ACC112 (cell line): ENCODE data around the gene C1GALT1.
"Not testable (repeated sequence)": the region's sequence is repeated elsewhere in the genome, so short reads cannot be mapped to it uniquely, and the experiment has no call there.

Source experiments
- H2AFZ ChIP-seq: fragments of 200-600 bp; sonication (generic); one replicate; pipeline ENCODE4 v1.6.0; 2017; ENCODE audit warnings: antibody characterized with exemption, low read length; ENCODE audit not compliant: unreplicated experiment
- H3K27ac ChIP-seq: fragments of 200-600 bp; sonication (generic); 2 replicates; pipeline ENCODE4 v1.5.1; 2014; ENCODE audit warnings: low read depth, mild to moderate bottlenecking, antibody characterized with exemption, low read length, moderate library complexity
- H3K27me3 ChIP-seq: fragments of 200-600 bp; sonication (generic); 2 replicates; pipeline ENCODE4 v1.6.1; 2014; ENCODE audit warnings: mild to moderate bottlenecking, antibody characterized with exemption, low read length, moderate library complexity, mixed read lengths; ENCODE audit not compliant: insufficient read depth
- H3K36me3 ChIP-seq: fragments of 200-600 bp; sonication (generic); 2 replicates; pipeline ENCODE4 v1.6.1; 2016; ENCODE audit warnings: mild to moderate bottlenecking, antibody characterized with exemption, low read length, moderate library complexity, mixed read lengths; ENCODE audit not compliant: insufficient read depth
- H3K4me1 ChIP-seq: fragments of 200-600 bp; sonication (generic); one replicate; pipeline ENCODE4 v1.6.1; 2016; ENCODE audit warnings: low read length, mixed read lengths; ENCODE audit not compliant: insufficient read depth, unreplicated experiment, control insufficient read depth
- H3K4me3 ChIP-seq: fragments of 200-600 bp; sonication (generic); 2 replicates; pipeline ENCODE4 v1.5.1; 2014; ENCODE audit warnings: mild to moderate bottlenecking, low read depth, low read length
- H3K79me2 ChIP-seq: fragments of 200-600 bp; sonication (generic); one replicate; pipeline ENCODE4 v1.6.0; 2016; ENCODE audit warnings: low read length; ENCODE audit not compliant: control insufficient read depth, unreplicated experiment, insufficient read depth

The C1GALT1 gene

GRCh38 chr7:7182156-7183060 is at the start of gene C1GALT1:
Gene C1GALT1 (plus strand): TSS chr7:7182544. CDS start chr7:7234320, 51,776 bp downstream.
- Histone ChIP-seq H3K4me1 (peaks cover 36% of the 10 kb centered on the region), H3K27ac (peak within 1 kb of the TSS; percentile 65), H3K79me2 (peaks cover 72% of the 10 kb centered on the region), H2AFZ (peak within 1 kb of the TSS; percentile 84), H3K4me3 (peak within 1 kb of the TSS; percentile 98), H3K36me3 (0 out of 2 replicates have a peak, but pooled peaks cover 8% of the 10 kb centered on the region), H3K27me3 (no peaks in the 10 kb centered on the region)

DNA sequence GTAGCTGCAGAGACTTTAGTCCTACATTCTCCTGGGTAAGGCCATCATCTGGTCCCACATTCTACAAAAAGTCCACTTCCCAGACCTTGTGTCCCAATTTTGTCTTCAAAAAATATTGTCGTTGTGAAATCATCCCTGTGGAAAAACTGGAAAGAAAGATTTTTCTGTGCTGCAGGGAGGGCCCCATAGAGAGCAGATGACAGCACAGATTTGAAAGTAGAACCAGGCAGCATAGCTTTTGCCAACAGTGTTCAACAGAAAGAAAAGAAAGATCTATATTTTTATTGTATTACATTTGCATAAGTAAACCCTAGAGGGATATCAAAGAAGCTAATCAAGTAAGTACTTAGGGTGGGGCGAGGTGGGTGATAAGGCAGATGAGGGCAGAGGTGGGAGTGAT is 48.3 kb upstream of the C1GALT1 start:
- Histone ChIP-seq H3K27me3 (no peaks in the 10 kb centered on the region), H3K36me3 (no peaks in the 10 kb centered on the region), H3K27ac (no peak overlapping the region), H3K79me2 (no peaks in the 10 kb centered on the region), H2AFZ (no peak overlapping the region), H3K4me3 (no peak overlapping the region), H3K4me1 (peaks cover 11% of the 10 kb centered on the region)

GRCh38 chr7:7135074-7135473 is 47.3 kb upstream of the C1GALT1 start:
- Histone ChIP-seq H2AFZ (no peak overlapping the region), H3K27ac (no peak overlapping the region)

GRCh38 chr7:7135924-7136323 is 46.4 kb upstream of the C1GALT1 start:
- H3K27ac ChIP-seq, result not testable (repeated sequence)
- H3K4me3 ChIP-seq, result peak overlapping the region; percentile 57
- H2AFZ ChIP-seq, result peak overlapping the region; percentile 89

More at GRCh38 chr7:7135074-7135473, 47.3 kb upstream of the C1GALT1 start:
- Histone ChIP-seq H3K79me2 (no peaks in the 10 kb centered on the region), H3K4me3 (no peak overlapping the region), H3K36me3 (no peaks in the 10 kb centered on the region), H3K27me3 (no peaks in the 10 kb centered on the region), H3K4me1 (peaks cover 11% of the 10 kb centered on the region)

DNA sequence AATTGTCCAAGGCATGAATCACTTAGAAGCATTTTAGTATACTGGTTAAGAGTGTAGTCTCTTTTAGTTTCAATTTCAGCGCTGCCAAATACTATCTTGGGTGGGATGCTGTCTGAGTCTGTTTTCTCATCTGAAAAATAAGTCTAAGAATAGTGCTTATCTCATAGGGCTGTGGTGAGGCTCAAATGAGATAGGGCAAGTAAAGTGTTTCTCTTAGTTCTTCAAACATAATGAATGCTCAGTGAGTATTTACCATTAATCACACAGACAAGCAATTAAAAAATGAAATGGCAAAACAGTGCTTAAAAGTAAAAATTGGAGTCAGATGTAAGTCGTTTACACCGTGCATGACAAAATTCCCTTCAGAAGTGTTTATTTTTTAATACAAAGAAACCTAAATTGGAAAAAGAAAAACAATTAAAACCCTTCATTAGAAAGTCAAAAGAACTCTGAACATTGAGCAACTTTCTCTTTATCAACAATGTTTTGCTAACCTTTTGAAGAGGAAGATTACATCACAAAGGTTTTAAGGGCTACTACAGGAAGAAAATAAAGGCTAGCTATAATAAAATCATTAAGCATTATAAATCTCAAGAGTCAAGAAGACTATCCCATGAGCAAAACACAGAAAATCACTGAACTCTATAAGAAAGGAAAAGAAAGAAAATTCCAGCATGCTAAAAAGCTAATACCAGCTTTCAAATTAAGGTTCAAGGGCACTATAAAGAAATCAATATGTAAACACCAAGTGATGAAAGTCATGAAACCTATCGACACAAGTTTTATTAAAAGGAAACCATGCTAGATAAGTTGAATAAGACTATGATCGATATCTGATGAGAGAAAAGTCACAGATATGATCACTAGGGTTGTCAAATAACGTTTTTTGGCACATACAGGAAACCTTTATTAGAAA is 45.6 kb upstream of the C1GALT1 start:
- Histone ChIP-seq H3K79me2 (no peaks in the 10 kb centered on the region), H3K27ac (no peak overlapping the region), H3K4me3 (peak overlapping the region; percentile 57), H3K36me3 (no peaks in the 10 kb centered on the region), H3K27me3 (no peaks in the 10 kb centered on the region), H3K4me1 (peaks cover 11% of the 10 kb centered on the region), H2AFZ (peak overlapping the region; percentile 89)

More at GRCh38 chr7:7135924-7136323, 46.4 kb upstream of the C1GALT1 start:
- H3K27me3 ChIP-seq, H3K36me3 ChIP-seq, H3K79me2 ChIP-seq: not testable (repeated sequence)
- H3K4me1 ChIP-seq, result peaks cover 11% of the 10 kb centered on the region

GRCh38 chr7:7138897-7139296 is 43.4 kb upstream of the C1GALT1 start:
- Histone ChIP-seq H3K4me1 (peaks cover 11% of the 10 kb centered on the region), H3K79me2 (no peaks in the 10 kb centered on the region), H3K27me3 (no peaks in the 10 kb centered on the region), H3K36me3 (no peaks in the 10 kb centered on the region), H2AFZ (no peak overlapping the region), H3K4me3 (no peak overlapping the region), H3K27ac (no peak overlapping the region)

GRCh38 chr7:7143404-7143803 is 38.9 kb upstream of the C1GALT1 start:
- H3K27me3 ChIP-seq, H2AFZ ChIP-seq, H3K27ac ChIP-seq, H3K4me3 ChIP-seq, H3K36me3 ChIP-seq, H3K79me2 ChIP-seq, H3K4me1 ChIP-seq: not testable (repeated sequence)

DNA sequence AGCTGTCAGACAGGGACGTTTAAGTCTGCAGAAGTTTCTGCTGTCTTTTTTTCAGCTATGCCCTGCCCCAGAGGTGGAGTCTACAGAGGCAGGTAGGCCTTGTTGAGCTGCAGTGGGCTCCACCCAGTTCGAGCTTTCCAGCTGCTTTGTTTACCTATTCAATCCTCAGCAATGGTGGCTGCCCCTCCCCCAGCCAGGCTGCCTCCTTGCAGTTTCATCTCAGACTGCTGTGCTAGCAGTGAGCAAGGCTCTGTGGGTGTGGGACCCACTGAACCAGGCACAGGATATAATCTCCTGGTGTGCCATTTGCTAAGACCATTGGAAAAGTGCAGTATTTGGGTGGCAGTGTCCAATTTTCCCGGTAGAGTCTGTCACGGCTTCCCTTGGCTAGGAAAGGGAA is 37.2 kb upstream of the C1GALT1 start:
- not testable (repeated sequence) for H3K36me3 ChIP-seq, H3K4me3 ChIP-seq, H2AFZ ChIP-seq, H3K27ac ChIP-seq, H3K27me3 ChIP-seq, H3K79me2 ChIP-seq, H3K4me1 ChIP-seq

DNA sequence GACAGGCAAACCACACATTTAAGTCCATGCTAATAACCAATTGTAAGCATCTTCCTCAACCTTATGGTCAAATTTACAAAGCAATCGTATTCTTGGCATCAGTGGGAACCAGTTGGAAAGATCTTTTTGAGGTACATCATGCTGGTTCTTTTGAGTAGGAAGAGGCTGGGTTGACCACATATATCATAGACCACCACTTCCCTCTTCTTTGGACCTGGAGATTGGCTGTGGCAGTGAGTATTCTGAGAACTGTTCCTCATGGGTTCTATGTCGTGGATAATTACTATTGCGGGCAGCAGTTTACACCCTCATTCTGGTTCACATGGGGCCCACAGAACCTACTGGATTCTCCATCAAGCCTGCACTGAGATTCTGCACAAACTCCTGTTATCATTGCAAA is 35.5 kb upstream of the C1GALT1 start:
- Histone ChIP-seq H3K27ac (no peak overlapping the region), H3K79me2 (no peaks in the 10 kb centered on the region), H2AFZ (no peak overlapping the region), H3K36me3 (no peaks in the 10 kb centered on the region), H3K27me3 (no peaks in the 10 kb centered on the region), H3K4me3 (no peak overlapping the region), H3K4me1 (no peaks in the 10 kb centered on the region)

GRCh38 chr7:7148798-7149481 is 33.4 kb upstream of the C1GALT1 start:
- H3K4me3 ChIP-seq, result no peak overlapping the region
- no peaks in the 10 kb centered on the region for H3K4me1 ChIP-seq
- no peaks in the 10 kb centered on the region for H3K27me3 ChIP-seq
- no peak overlapping the region for H2AFZ ChIP-seq
- no peaks in the 10 kb centered on the region for H3K36me3 ChIP-seq
- H3K79me2 ChIP-seq, result no peaks in the 10 kb centered on the region
- no peak overlapping the region for H3K27ac ChIP-seq
